OCI-LY3 (cell line): ENCODE results near the gene TMEM127.

Experiments
- H2AFZ ChIP-seq: fragments of 200-600, 300-600 bp; shearing (Covaris generic); 2 replicates; pipeline ENCODE4 v1.6.0; 2014; ENCODE audit warnings: antibody characterized with exemption, low read depth, low read length
- H3K27ac ChIP-seq: fragments of 200-600, 300-600 bp; sonication (generic); 2 replicates; pipeline ENCODE4 v1.5.1; 2014; ENCODE audit warnings: mild to moderate bottlenecking, low read length, moderate library complexity, mixed read lengths
- H3K27me3 ChIP-seq: fragments of 200-600, 300-600 bp; sonication (generic); 2 replicates; pipeline ENCODE4 v1.6.1; 2014; ENCODE audit warnings: low read depth, low read length, mixed read lengths
- H3K36me3 ChIP-seq: fragments of 200-600, 300-600 bp; sonication (generic); replicated peaks from 2 replicates; pipeline ENCODE3; 2014; ENCODE audit warnings: low read depth, low read length, mixed read lengths
- H3K4me1 ChIP-seq: fragments of 300-600, 200-600 bp; sonication (generic); 2 replicates; pipeline ENCODE4 v1.6.1; 2014; ENCODE audit warnings: low read length, mixed read lengths
- H3K4me2 ChIP-seq: fragments of 200-600, 300-600 bp; sonication (generic); 2 replicates; pipeline ENCODE4 v1.6.1; 2014; ENCODE audit warnings: low read length, mixed read lengths
- H3K4me3 ChIP-seq: fragments of 300-600, 200-600 bp; sonication (generic); 2 replicates; pipeline ENCODE4 v1.5.1; 2014; ENCODE audit warnings: antibody characterized with exemption, mild to moderate bottlenecking, low read length, moderate library complexity
- H3K79me2 ChIP-seq: fragments of 300-600, 200-600 bp; shearing (Covaris generic); 2 replicates; pipeline ENCODE4 v1.6.1; 2014; ENCODE audit warnings: mild to moderate bottlenecking, low read length, mixed read lengths
- H3K9ac ChIP-seq: fragments of 300-600, 200-600 bp; shearing (Covaris generic); 2 replicates; pipeline ENCODE4 v1.6.0; 2014; ENCODE audit warnings: mild to moderate bottlenecking, low read length, moderate library complexity
- H3K9me3 ChIP-seq: fragments of 200-600, 300-600 bp; shearing (Covaris generic); 2 replicates; pipeline ENCODE4 v1.6.1; 2014; ENCODE audit warnings: low read length, mixed read lengths; ENCODE audit not compliant: insufficient read depth
- H4K20me1 ChIP-seq: fragments of 200-600, 300-600 bp; sonication (generic); 2 replicates; pipeline ENCODE4 v1.6.1; 2016; ENCODE audit warnings: low read length, mixed read lengths; ENCODE audit not compliant: insufficient read depth
- CTCF ChIP-seq: fragments of 200-600, 300-600 bp; sonication (generic); IDR thresholded peaks from 2 replicates; pipeline ENCODE4 v1.5.1; 2014; ENCODE audit warnings: antibody characterized with exemption, low read length, low read depth
- EZH2phosphoT487 ChIP-seq: fragments of 200-600 bp; shearing (Covaris generic); IDR thresholded peaks from 2 replicates; pipeline ENCODE4 v1.6.1; 2018; ENCODE audit warnings: antibody characterized with exemption, mixed run types, low read depth

The TMEM127 gene

GRCh38 chr2:96306370-96306769 lies 40.6 kb upstream of the TMEM127 start:
- Histone ChIP-seq H3K27ac (peak overlapping the region; percentile 77; the same call in 1 of the 2 replicates), H4K20me1 (no peaks in the 10 kb centered on the region), H3K9me3 (no peaks in the 10 kb centered on the region), H3K79me2 (peaks cover 48% of the 10 kb centered on the region), H3K36me3 (peaks cover 28% of the 10 kb centered on the region), H3K27me3 (no peaks in the 10 kb centered on the region), H3K4me3 (peak overlapping the region; percentile 97), H3K4me1 (peaks cover 13% of the 10 kb centered on the region), H3K9ac (peak overlapping the region; percentile 96), H3K4me2 (peak overlapping the region; percentile 97), H2AFZ (peak overlapping the region; percentile 43; the same call in 1 of the 2 replicates)
- TF ChIP-seq CTCF (no peak), EZH2phosphoT487 (no peak)

- Histone ChIP-seq H3K4me3 (peak overlapping the region; percentile 97), H3K36me3 (peaks cover 32% of the 10 kb centered on the region), H3K4me1 (peaks cover 13% of the 10 kb centered on the region), H3K27ac (peak overlapping the region; percentile 77), H4K20me1 (no peaks in the 10 kb centered on the region), H3K9ac (peak overlapping the region; percentile 96), H3K79me2 (peaks cover 53% of the 10 kb centered on the region), H3K4me2 (peak overlapping the region; percentile 97), H2AFZ (peak overlapping the region; percentile 43; the same call in 1 of the 2 replicates), H3K9me3 (no peaks in the 10 kb centered on the region), H3K27me3 (no peaks in the 10 kb centered on the region)
- TF ChIP-seq EZH2phosphoT487 (no peak), CTCF (no peak)
These were observed 40.1 kb upstream of the TMEM127 start for GRCh38 chr2:96305979-96306308.

GRCh38 chr2:96305091-96305978 lies 39.5 kb upstream of the TMEM127 start, which contains the start of gene SNRNP200:
Gene SNRNP200, minus strand, starts transcription at chr2:96305546. Its CDS starts 109 bp downstream, at chr2:96305437.
- Histone ChIP-seq H3K4me3 (peak within 1 kb of the TSS; percentile 97), H3K79me2 (peaks cover 54% of the 10 kb centered on the region), H4K20me1 (no peaks in the 10 kb centered on the region), H3K4me1 (peaks cover 13% of the 10 kb centered on the region), H3K4me2 (peak within 1 kb of the TSS; percentile 97), H3K9ac (peak within 1 kb of the TSS; percentile 96), H3K9me3 (no peaks in the 10 kb centered on the region), H3K27ac (peak within 1 kb of the TSS; percentile 77), H2AFZ (peak within 1 kb of the TSS; percentile 84; the same call in 1 of the 2 replicates), H3K27me3 (no peaks in the 10 kb centered on the region), H3K36me3 (peaks cover 37% of the 10 kb centered on the region)
- no peak for TF ChIP-seq EZH2phosphoT487
- no peak for TF ChIP-seq CTCF

- Histone ChIP-seq H3K9ac (peak overlapping the region; percentile 96), H3K27me3 (no peaks in the 10 kb centered on the region), H3K79me2 (peaks cover 54% of the 10 kb centered on the region), H2AFZ (no peak overlapping the region), H3K36me3 (peaks cover 40% of the 10 kb centered on the region), H3K4me3 (peak overlapping the region; percentile 97), H3K4me1 (peaks cover 13% of the 10 kb centered on the region), H3K9me3 (no peaks in the 10 kb centered on the region), H3K27ac (peak overlapping the region; percentile 77; the same call in 1 of the 2 replicates), H4K20me1 (no peaks in the 10 kb centered on the region), H3K4me2 (peak overlapping the region; percentile 78)
- TF ChIP-seq CTCF (no peak), EZH2phosphoT487 (no peak)
These were observed 38.8 kb upstream of the TMEM127 start for GRCh38 chr2:96304606-96305005.
